Calu3 (cell line): ENCODE measurements around the gene ZNF101. TPM values are rescaled to one million over a fixed set of nuclear protein-coding genes. Genes with fewer than 3 reads are reported as not detected.

Source experiments
- total RNA-seq: library from RNA; stranded (reverse); gene quantifications from 2 replicates; pipeline ENCODE4 v1.2.3, GENCODE V29; 2022

Gene ZNF101
- total RNA-seq, 1 experiment from 2014 or later, result 8.3 TPM

Other genes starting within 250 kb of the ZNF101 start
- gene TSSK6, start 153.3 kb upstream of the ZNF101 start, total RNA-seq, result 2.8 and 3.1 TPM in 2 replicates
- gene NDUFA13, start 152.6 kb upstream of the ZNF101 start, total RNA-seq, result 191 and 193 TPM in 2 replicates
- gene YJEFN3, start 139.9 kb upstream of the ZNF101 start, total RNA-seq, result 10.4 and 12.9 TPM in 2 replicates
- 1.3 and 1.7 TPM in 2 replicates for gene CILP2, start 130.6 kb upstream of the ZNF101 start, total RNA-seq
- gene PBX4, start 50.2 kb upstream of the ZNF101 start, total RNA-seq, result 5.1 and 6.0 TPM in 2 replicates
- gene LPAR2, start 40.6 kb upstream of the ZNF101 start, total RNA-seq, result 25.0 and 27.3 TPM in 2 replicates
- 17.2 and 17.3 TPM in 2 replicates for gene GMIP, start 25.2 kb upstream of the ZNF101 start, total RNA-seq
- 60.2 and 65.4 TPM in 2 replicates for gene ATP13A1, start 5.2 kb upstream of the ZNF101 start, total RNA-seq
- 2.8 and 3.1 TPM in 2 replicates for gene ZNF14, start 64.3 kb downstream of the ZNF101 start, total RNA-seq
- 14.9 and 16.4 TPM in 2 replicates for gene ZNF506, start 152.9 kb downstream of the ZNF101 start, total RNA-seq
- gene ZNF253, start 197.0 kb downstream of the ZNF101 start, total RNA-seq, result 5.0 and 6.6 TPM in 2 replicates
- gene ZNF93, start 232.1 kb downstream of the ZNF101 start, total RNA-seq, result 6.5 and 6.9 TPM in 2 replicates